Measurements from ENCODE around the gene TBC1D2B. TPM values are rescaled to one million over a fixed set of nuclear protein-coding genes. Genes with fewer than 3 reads are reported as not detected.

Gene TBC1D2B
- total RNA-seq, 1 donor from 2014 or later, result 22.1 TPM

DNA sequence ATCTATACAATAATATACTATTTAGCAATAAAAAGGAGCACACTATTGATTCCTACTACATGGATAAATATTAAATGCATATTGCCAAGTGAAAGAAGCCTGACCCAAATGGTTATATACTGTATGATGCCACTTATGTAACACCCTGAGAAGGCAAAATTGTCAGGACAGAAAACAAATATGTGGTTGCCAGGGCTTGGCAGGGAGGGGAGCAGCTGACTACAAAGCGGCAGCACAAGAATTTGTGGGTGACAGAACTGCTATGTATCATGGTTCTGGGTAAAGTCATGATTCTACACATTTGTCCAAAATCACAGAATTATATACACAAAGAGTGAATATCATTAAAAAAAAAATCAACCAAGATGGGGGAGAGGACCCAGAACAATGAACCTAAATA is 22.5 kb downstream of the TBC1D2B start:
- Mint-ChIP-seq H3K9me3 (no peaks in the 10 kb centered on the region), H3K27me3 (no peaks in the 10 kb centered on the region), H3K27ac (no peak overlapping the region), H3K36me3 (no peaks in the 10 kb centered on the region), H3K4me1 (ENCODE audit: unreplicated experiment) (peaks cover 34% of the 10 kb centered on the region), H3K4me3 (no peak overlapping the region)
- TF ChIP-seq CTCF (conservative IDR thresholded peaks at IDR 0.05), result no peak
- no peak for DNase-seq (ENCODE audit: extremely low spot score, unreplicated experiment)

GRCh38 chr15:78054518-78054917 is 23.0 kb downstream of the TBC1D2B start:
- H3K27ac Mint-ChIP-seq, result no peak overlapping the region
- TF ChIP-seq CTCF (conservative IDR thresholded peaks at IDR 0.05), result no peak
- peaks cover 35% of the 10 kb centered on the region for H3K4me1 Mint-ChIP-seq (ENCODE audit: unreplicated experiment)
- no peaks in the 10 kb centered on the region for H3K9me3 Mint-ChIP-seq
- no peak for DNase-seq (ENCODE audit: extremely low spot score, unreplicated experiment)
- peaks cover 2% of the 10 kb centered on the region for H3K36me3 Mint-ChIP-seq
- H3K4me3 Mint-ChIP-seq, result no peak overlapping the region
- H3K27me3 Mint-ChIP-seq, result no peaks in the 10 kb centered on the region

DNA sequence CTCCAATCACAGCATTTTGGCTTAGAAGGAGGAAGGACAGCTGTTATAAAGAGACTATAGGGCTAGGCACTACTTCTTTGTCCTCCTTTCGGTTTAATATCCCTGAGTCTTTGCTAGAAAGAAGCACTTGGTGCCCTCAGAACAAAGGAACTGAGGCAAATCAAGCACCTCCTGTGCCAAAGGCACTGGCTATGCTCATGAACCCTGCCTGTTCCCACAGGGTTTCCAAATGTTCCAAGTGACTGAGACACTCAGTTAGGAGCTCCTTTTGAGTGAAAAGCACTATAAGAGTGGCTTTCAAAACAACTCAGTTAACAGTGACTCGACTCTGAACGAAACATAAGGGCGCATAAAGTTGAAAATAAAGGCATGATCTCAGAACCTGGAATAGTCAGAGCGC is 25.0 kb downstream of the TBC1D2B start:
- peaks cover 44% of the 10 kb centered on the region for H3K4me1 Mint-ChIP-seq (ENCODE audit: unreplicated experiment)
- H3K4me3 Mint-ChIP-seq, result no peak overlapping the region
- H3K9me3 Mint-ChIP-seq, result no peaks in the 10 kb centered on the region
- no peak overlapping the region for H3K27ac Mint-ChIP-seq
- DNase-seq (ENCODE audit: extremely low spot score, unreplicated experiment), result no peak
- no peaks in the 10 kb centered on the region for H3K27me3 Mint-ChIP-seq
- peaks cover 4% of the 10 kb centered on the region for H3K36me3 Mint-ChIP-seq
- no peak for TF ChIP-seq CTCF (conservative IDR thresholded peaks at IDR 0.05)

DNA sequence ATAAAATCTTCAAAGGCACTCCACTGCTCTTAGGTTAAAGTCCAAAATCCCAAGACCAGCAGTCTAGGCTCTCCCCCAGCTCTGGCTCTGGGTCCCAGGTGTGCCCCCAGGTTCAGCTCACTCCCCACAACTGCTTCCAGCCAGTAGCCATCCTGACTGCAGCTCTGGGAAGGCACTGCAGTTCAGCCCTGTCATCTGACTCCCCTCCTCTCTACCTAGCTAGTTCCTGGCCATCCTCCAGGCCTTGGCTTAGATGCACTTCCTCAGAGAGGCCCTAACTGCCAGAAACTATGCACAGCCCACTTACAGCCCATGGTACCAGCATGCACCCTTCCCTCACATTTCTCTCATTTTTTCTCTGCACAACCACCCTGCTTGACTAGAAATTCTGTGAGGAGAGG is 25.5 kb downstream of the TBC1D2B start:
- TF ChIP-seq CTCF (conservative IDR thresholded peaks at IDR 0.05), result no peak
- H3K4me3 Mint-ChIP-seq, result no peak overlapping the region
- H3K9me3 Mint-ChIP-seq, result no peaks in the 10 kb centered on the region
- H3K27ac Mint-ChIP-seq, result no peak overlapping the region
- DNase-seq (ENCODE audit: extremely low spot score, unreplicated experiment), result no peak
- peaks cover 48% of the 10 kb centered on the region for H3K4me1 Mint-ChIP-seq (ENCODE audit: unreplicated experiment)
- H3K36me3 Mint-ChIP-seq, result peaks cover 4% of the 10 kb centered on the region
- H3K27me3 Mint-ChIP-seq, result no peaks in the 10 kb centered on the region

DNA sequence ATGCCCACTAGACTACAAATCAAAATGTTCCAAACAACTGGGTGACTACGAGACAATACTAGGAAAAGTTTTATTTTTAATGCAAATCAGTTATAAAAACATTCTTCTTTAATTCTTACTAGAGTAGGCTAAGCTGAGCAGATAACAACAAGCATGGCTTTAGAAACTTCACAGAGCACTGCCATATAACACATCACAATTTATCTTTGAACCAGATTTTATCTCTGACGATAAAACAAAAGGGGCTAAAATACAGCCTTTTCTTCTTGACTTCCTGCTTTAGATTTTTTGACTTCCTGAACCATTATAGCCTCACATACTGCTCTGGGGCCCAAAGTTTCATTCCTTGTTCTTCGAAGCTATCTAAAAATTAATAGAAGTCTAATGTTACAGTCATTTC is 25.9 kb downstream of the TBC1D2B start:
- H3K4me1 Mint-ChIP-seq (ENCODE audit: unreplicated experiment), result peaks cover 52% of the 10 kb centered on the region
- no peaks in the 10 kb centered on the region for H3K9me3 Mint-ChIP-seq
- no peak overlapping the region for H3K4me3 Mint-ChIP-seq
- DNase-seq (ENCODE audit: extremely low spot score, unreplicated experiment), result no peak
- TF ChIP-seq CTCF (conservative IDR thresholded peaks at IDR 0.05), result no peak
- H3K27ac Mint-ChIP-seq, result no peak overlapping the region
- peaks cover 4% of the 10 kb centered on the region for H3K36me3 Mint-ChIP-seq
- H3K27me3 Mint-ChIP-seq, result no peaks in the 10 kb centered on the region

- no peak for TF ChIP-seq CTCF (conservative IDR thresholded peaks at IDR 0.05)
- H3K9me3 Mint-ChIP-seq, result no peaks in the 10 kb centered on the region
- H3K4me3 Mint-ChIP-seq, result no peak overlapping the region
- peaks cover 4% of the 10 kb centered on the region for H3K36me3 Mint-ChIP-seq
- no peak for DNase-seq (ENCODE audit: extremely low spot score, unreplicated experiment)
- no peaks in the 10 kb centered on the region for H3K27me3 Mint-ChIP-seq
- H3K27ac Mint-ChIP-seq, result no peak overlapping the region
- peaks cover 45% of the 10 kb centered on the region for H3K4me1 Mint-ChIP-seq (ENCODE audit: unreplicated experiment)
Observed at GRCh38 chr15:78050826-78051225, 26.7 kb downstream of the TBC1D2B start.
